Upper lobe of left lung (tissue), 6 donors: ENCODE results near the gene ASB15. TPM values are rescaled to one million over a fixed set of nuclear protein-coding genes. Genes with fewer than 3 reads are reported as not detected.

Experiments used
- ATAC-seq, 2 donors: fragments of 200-7000 bp; cut with Tn5 transposase; one replicate each; pipeline ENCODE4 v1.9.1; 2022; ENCODE audit warnings: mild to moderate bottlenecking in 2 of 2, moderate library complexity in 2 of 2; ENCODE audit not compliant: low FRiP score in 2 of 2
- DNase-seq, 2 donors: peaks; one replicate each; pipeline ENCODE4 v3.0.0-alpha.2; 2019 to 2020
- H3K27ac ChIP-seq, 4 donors: fragments of 200-600 bp; sonication (generic); one replicate each; pipeline ENCODE4 v1.5.1; 2016 to 2019
- H3K27me3 ChIP-seq, 4 donors: fragments of 200-600 bp; sonication (generic); one replicate each; pipeline ENCODE4 v1.5.1; 2017 to 2019
- H3K36me3 ChIP-seq, 4 donors: fragments of 200-600 bp; sonication (generic); one replicate each; pipeline ENCODE4 v1.5.1; 2016 to 2019
- H3K4me1 ChIP-seq, 4 donors: fragments of 200-600 bp; sonication (generic); one replicate each; pipeline ENCODE4 v1.5.1; 2018 to 2019
- H3K4me3 ChIP-seq, 4 donors: fragments of 200-600 bp; sonication (generic); one replicate each; pipeline ENCODE4 v1.5.1; 2017 to 2019; ENCODE audit warnings: mild to moderate bottlenecking in 2 of 4, moderate library complexity in 1 of 4
- H3K9me3 ChIP-seq, 4 donors: fragments of 200-600 bp; sonication (generic); one replicate each; pipeline ENCODE4 v1.5.1; 2018 to 2019
- EP300 ChIP-seq, 4 donors: sonication (generic); formaldehyde crosslinking; IDR thresholded peaks; one replicate each; pipeline ENCODE4 v1.5.1; 2017; ENCODE audit warnings: antibody characterized with exemption in 4 of 4, control low read depth in 2 of 4
- POLR2A ChIP-seq, 4 donors: fragments of 450-650 bp; IDR thresholded peaks; one replicate each; pipeline ENCODE4 v1.5.1; 2016 to 2017; ENCODE audit warnings: antibody characterized with exemption in 4 of 4, mild to moderate bottlenecking in 2 of 4
- POLR2AphosphoS5 ChIP-seq, 2 donors: sonication (generic); formaldehyde crosslinking; IDR thresholded peaks; one replicate each; pipeline ENCODE4 v1.5.1; 2017; ENCODE audit warnings: antibody characterized with exemption in 2 of 2
- WGBS, 2 donors: methylation state at CpG; one replicate each; pipeline ENCODE4 v1.1.5; 2017 to 2018; 5-methylcytosine and 5-hydroxymethylcytosine counted together
- total RNA-seq, 6 donors: library from RNA; depleted of rRNA in 4 of 6; stranded (reverse); fragments of >200 nt in 4 of 6; gene quantifications; one replicate each; pipeline versions ENCODE4 v1.1.0 to v1.2.1, GENCODE V29; 2016 to 2021
- TF ChIP-seq, protein P1 (sequence below), 6 experiments: fragments of 450-650 bp in 4 of 6; fragments of 200-600 bp in 2 of 6; sonication (generic) in 2 of 6; IDR thresholded peaks; one replicate each; pipeline ENCODE4 v1.5.1; 2016 to 2019; ENCODE audit warnings: antibody characterized with exemption in 6 of 6
- donor health status: DM: no; HTN: no; CAD: no; lungs with moderate emphysema.
- donor health status: DM: no; HTN: yes; CAD: no; lungs with severe emphysema.

ASB15 gene
- total RNA-seq, 6 donors from 2014 or later, result not detected

GRCh38 chr7:123656544-123657303, 55.1 kb downstream of the ASB15 start:
- H3K27ac ChIP-seq, result no peak overlapping the region
- TF ChIP-seq, protein P1, sequence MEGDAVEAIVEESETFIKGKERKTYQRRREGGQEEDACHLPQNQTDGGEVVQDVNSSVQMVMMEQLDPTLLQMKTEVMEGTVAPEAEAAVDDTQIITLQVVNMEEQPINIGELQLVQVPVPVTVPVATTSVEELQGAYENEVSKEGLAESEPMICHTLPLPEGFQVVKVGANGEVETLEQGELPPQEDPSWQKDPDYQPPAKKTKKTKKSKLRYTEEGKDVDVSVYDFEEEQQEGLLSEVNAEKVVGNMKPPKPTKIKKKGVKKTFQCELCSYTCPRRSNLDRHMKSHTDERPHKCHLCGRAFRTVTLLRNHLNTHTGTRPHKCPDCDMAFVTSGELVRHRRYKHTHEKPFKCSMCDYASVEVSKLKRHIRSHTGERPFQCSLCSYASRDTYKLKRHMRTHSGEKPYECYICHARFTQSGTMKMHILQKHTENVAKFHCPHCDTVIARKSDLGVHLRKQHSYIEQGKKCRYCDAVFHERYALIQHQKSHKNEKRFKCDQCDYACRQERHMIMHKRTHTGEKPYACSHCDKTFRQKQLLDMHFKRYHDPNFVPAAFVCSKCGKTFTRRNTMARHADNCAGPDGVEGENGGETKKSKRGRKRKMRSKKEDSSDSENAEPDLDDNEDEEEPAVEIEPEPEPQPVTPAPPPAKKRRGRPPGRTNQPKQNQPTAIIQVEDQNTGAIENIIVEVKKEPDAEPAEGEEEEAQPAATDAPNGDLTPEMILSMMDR (IDR thresholded peaks at IDR 0.05), result no peak
- no peak for TF ChIP-seq POLR2A (IDR thresholded peaks at IDR 0.05)
- TF ChIP-seq EP300 (IDR thresholded peaks at IDR 0.05), result no peak
- no peak for TF ChIP-seq POLR2AphosphoS5 (IDR thresholded peaks at IDR 0.05)
- DNase-seq, result no peak
- no peaks in the 10 kb centered on the region for H3K36me3 ChIP-seq
- H3K4me1 ChIP-seq, result no peaks in the 10 kb centered on the region
- WGBS, 2 donors, result 91 to 92% methylated on average over 6 of the region's 6 CpGs
- H3K4me3 ChIP-seq, result no peak overlapping the region
- no peaks in the 10 kb centered on the region for H3K9me3 ChIP-seq
- H3K27me3 ChIP-seq, result no peaks in the 10 kb centered on the region
- ATAC-seq, result no peak

DNA sequence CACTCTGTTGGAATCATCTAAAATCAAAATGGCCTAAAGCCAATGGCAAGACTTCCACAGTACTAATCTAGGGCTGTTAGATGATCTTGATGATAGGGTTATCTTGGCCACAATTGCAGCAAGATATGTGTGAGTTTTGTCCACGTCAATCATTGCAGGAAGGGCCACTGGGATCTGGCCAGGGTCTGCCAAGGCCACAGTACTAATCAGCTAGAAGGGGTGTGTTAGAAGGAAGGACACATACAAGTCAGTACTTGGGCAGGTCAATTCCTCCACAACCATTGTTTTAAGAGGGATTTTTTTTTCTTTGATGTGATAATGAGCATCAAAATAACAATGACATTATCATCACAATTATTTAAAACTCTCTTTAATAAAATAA, 55.7 kb downstream of the ASB15 start:
- TF ChIP-seq, protein P1 (IDR thresholded peaks at IDR 0.05), result no peak
- TF ChIP-seq EP300 (IDR thresholded peaks at IDR 0.05) (no peak), POLR2A (IDR thresholded peaks at IDR 0.05) (no peak), POLR2AphosphoS5 (IDR thresholded peaks at IDR 0.05) (no peak)
- ATAC-seq, result no peak
- Histone ChIP-seq H3K27ac (no peak overlapping the region), H3K9me3 (no peaks in the 10 kb centered on the region), H3K4me3 (no peak overlapping the region), H3K36me3 (no peaks in the 10 kb centered on the region), H3K27me3 (no peaks in the 10 kb centered on the region), H3K4me1 (no peaks in the 10 kb centered on the region)
- no peak for DNase-seq
- WGBS, 2 donors, result 25 to 68% methylated on average over 1 of the region's 1 CpG

- no peak for DNase-seq
- Histone ChIP-seq H3K27ac (no peak overlapping the region), H3K4me1 (no peaks in the 10 kb centered on the region), H3K4me3 (no peak overlapping the region), H3K27me3 (no peaks in the 10 kb centered on the region), H3K36me3 (no peaks in the 10 kb centered on the region), H3K9me3 (no peaks in the 10 kb centered on the region)
- no peak for ATAC-seq
- WGBS, 2 donors, result 89 to 91% methylated on average over 6 of the region's 6 CpGs
- TF ChIP-seq POLR2AphosphoS5 (IDR thresholded peaks at IDR 0.05) (no peak), POLR2A (IDR thresholded peaks at IDR 0.05) (no peak), EP300 (IDR thresholded peaks at IDR 0.05) (no peak)
- TF ChIP-seq, protein P1 (IDR thresholded peaks at IDR 0.05), result no peak
Observed at GRCh38 chr7:123658023-123658422, 56.4 kb downstream of the ASB15 start.

- Histone ChIP-seq H3K27ac (no peak overlapping the region), H3K4me1 (no peaks in the 10 kb centered on the region), H3K9me3 (no peaks in the 10 kb centered on the region), H3K27me3 (no peaks in the 10 kb centered on the region), H3K36me3 (no peaks in the 10 kb centered on the region), H3K4me3 (no peak overlapping the region)
- ATAC-seq, result no peak
- TF ChIP-seq POLR2A (IDR thresholded peaks at IDR 0.05), result no peak
- no peak for TF ChIP-seq POLR2AphosphoS5 (IDR thresholded peaks at IDR 0.05)
- TF ChIP-seq EP300 (IDR thresholded peaks at IDR 0.05), result no peak
- TF ChIP-seq, protein P1 (IDR thresholded peaks at IDR 0.05), result no peak
- WGBS, 2 donors, result 66 to 72% methylated on average over 8 of the region's 8 CpGs
- DNase-seq, result no peak
Observed at GRCh38 chr7:123660514-123661354, 59.1 kb downstream of the ASB15 start.
